ENCODE results near the gene CADM2. TPM values are rescaled to one million over a fixed set of nuclear protein-coding genes. Genes with fewer than 3 reads are reported as not detected.

Gene CADM2
- total and polyA plus RNA-seq, 4 donors = 42.2 to 133 (median 81.1) TPM

DNA sequence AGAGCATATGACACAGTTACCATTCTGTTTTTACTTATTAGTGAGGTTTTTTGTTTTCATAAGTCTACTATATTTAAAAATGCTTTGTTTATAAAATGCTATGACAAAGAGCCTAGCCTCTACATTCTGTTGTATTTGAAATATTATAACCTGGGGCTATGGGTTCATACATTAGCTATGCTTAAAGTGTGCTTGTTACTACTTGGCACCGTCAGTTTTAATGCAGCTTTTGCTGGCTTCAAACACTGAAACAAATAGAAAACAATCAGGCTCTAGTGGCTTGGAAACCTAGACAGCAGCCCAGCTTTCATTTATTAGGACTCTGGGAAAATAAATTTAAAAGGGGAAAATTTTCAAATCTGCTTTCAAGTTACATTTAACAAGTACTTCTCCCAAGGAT is 635.9 kb downstream of the CADM2 start:
- peak in 2 of 6 donors; percentile 18 to 65 for DNase-seq (ENCODE audit: low read depth in 4 of 6, low spot score in 6 of 6)
- Histone ChIP-seq H3K4me1 (ENCODE audit: control insufficient read depth, insufficient read depth, low read length) (no peaks in the 10 kb centered on the region), H3K36me3 (ENCODE audit: control insufficient read depth, insufficient read depth, low read length) (no peaks in the 10 kb centered on the region), H3K4me3 (ENCODE audit: low read depth, low read length) (no peak overlapping the region), H3K27me3 (ENCODE audit: control insufficient read depth, insufficient read depth, low read length) (no peaks in the 10 kb centered on the region), H3K9me3 (ENCODE audit: control insufficient read depth, insufficient read depth, low read length) (no peaks in the 10 kb centered on the region), H3K27ac (ENCODE audit: low read depth, low read length) (no peak overlapping the region)
- no CpG with 5 or more reads among the region's 1 CpG for whole genome bisulfite sequencing (ENCODE audit: insufficient coverage)

DNA sequence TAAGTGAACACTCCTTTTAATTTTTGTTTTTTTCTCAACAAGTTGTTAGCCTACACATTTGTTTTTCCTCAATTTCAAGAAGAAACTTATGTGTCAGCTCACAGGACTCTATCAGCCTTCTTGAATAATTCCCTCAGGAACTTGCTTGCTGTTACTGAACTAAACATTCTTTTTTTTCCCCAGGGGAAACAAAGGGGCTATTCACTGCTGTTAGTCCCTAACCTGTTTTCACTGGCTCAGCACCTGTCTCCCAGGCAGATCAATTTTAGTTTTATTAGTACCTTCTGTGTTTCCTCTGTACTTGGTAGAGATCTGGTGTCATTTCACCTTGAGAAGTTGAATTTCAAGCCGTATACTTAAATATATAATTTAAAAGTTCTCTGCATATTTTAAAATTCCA is 644.6 kb downstream of the CADM2 start:
- H3K9me3 ChIP-seq (ENCODE audit: control insufficient read depth, insufficient read depth, low read length) = no peaks in the 10 kb centered on the region
- H3K27ac ChIP-seq (ENCODE audit: low read depth, low read length) = no peak overlapping the region
- no peaks in the 10 kb centered on the region for H3K36me3 ChIP-seq (ENCODE audit: control insufficient read depth, insufficient read depth, low read length)
- DNase-seq (ENCODE audit: low read depth in 4 of 6, low spot score in 6 of 6) = no peak
- no peaks in the 10 kb centered on the region for H3K4me1 ChIP-seq (ENCODE audit: control insufficient read depth, insufficient read depth, low read length)
- H3K27me3 ChIP-seq (ENCODE audit: control insufficient read depth, insufficient read depth, low read length) = no peaks in the 10 kb centered on the region
- H3K4me3 ChIP-seq (ENCODE audit: low read depth, low read length) = no peak overlapping the region
- no CpG with 5 or more reads among the region's 1 CpG for WGBS (ENCODE audit: insufficient coverage)

DNA sequence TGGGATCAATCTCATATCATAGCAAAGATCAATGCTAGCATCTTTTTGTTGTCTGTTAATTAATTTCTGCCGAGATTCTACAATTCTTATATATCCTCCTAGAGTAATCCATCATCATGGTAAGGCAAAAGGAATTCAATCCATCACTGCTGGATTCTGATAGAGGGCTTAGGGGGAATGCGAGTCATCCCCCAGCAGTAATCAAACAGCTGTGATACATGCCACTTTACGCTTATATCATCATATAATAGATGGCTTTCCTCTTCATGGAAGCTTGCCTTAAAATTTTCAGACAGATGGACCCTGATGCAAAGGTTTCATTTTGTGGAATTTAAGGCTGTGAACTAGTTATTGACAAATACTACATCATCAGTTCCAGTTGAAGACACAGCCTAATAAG is 645.9 kb downstream of the CADM2 start:
- WGBS (ENCODE audit: insufficient coverage) = no CpG with 5 or more reads among the region's 3 CpGs
- Histone ChIP-seq H3K4me3 (ENCODE audit: low read depth, low read length) (no peak overlapping the region), H3K27ac (ENCODE audit: low read depth, low read length) (no peak overlapping the region), H3K4me1 (ENCODE audit: control insufficient read depth, insufficient read depth, low read length) (no peaks in the 10 kb centered on the region), H3K27me3 (ENCODE audit: control insufficient read depth, insufficient read depth, low read length) (no peaks in the 10 kb centered on the region), H3K36me3 (ENCODE audit: control insufficient read depth, insufficient read depth, low read length) (no peaks in the 10 kb centered on the region), H3K9me3 (ENCODE audit: control insufficient read depth, insufficient read depth, low read length) (no peaks in the 10 kb centered on the region)
- DNase-seq (ENCODE audit: low read depth in 4 of 6, low spot score in 6 of 6) = no peak

DNA sequence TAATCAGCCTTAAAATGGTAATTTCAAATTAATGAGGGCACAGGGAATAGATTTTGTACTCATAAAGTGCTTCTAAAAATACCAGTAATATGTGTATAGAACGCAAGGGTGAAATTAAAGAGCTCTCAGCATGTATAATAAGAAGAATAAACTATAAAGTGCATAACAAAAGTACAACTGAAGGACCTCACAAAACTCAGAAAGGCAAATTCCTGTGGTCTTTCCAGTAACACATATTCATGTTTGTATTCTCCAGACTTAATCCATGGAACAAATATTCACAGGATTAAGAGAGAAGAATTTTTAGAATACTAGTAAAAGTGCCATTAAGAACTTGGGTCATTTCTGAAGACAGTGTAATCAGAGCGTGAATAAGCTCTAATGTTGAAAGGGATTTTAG is 646.3 kb downstream of the CADM2 start:
- no peak for DNase-seq (ENCODE audit: low read depth in 4 of 6, low spot score in 6 of 6)
- Histone ChIP-seq H3K36me3 (ENCODE audit: control insufficient read depth, insufficient read depth, low read length) (no peaks in the 10 kb centered on the region), H3K4me1 (ENCODE audit: control insufficient read depth, insufficient read depth, low read length) (no peaks in the 10 kb centered on the region), H3K27ac (ENCODE audit: low read depth, low read length) (no peak overlapping the region), H3K4me3 (ENCODE audit: low read depth, low read length) (no peak overlapping the region), H3K9me3 (ENCODE audit: control insufficient read depth, insufficient read depth, low read length) (no peaks in the 10 kb centered on the region), H3K27me3 (ENCODE audit: control insufficient read depth, insufficient read depth, low read length) (no peaks in the 10 kb centered on the region)
- 100% methylated on average over 1 of the region's 2 CpGs for WGBS (ENCODE audit: insufficient coverage)

DNA sequence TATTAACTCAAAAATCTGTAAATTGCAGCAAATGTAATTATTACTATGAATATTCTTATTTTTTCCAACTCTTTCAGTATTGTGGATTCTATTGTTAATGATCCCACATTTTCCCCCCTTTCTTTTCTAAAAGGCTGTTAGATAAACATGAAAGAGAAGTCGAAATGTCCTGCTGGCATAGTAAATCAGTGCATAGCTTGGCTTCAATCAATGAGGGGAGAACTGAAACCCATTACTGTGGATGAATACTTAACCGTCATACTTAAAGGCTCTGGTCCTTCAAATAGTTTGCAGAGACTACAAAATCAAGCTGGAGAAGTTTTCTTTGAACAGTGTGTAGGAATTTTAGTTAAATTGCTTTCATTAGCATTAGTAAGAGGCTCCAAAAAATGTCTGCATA is 667.9 kb downstream of the CADM2 start:
- Histone ChIP-seq H3K27ac (ENCODE audit: low read depth, low read length) (no peak overlapping the region), H3K4me3 (ENCODE audit: low read depth, low read length) (no peak overlapping the region), H3K4me1 (ENCODE audit: control insufficient read depth, insufficient read depth, low read length) (no peaks in the 10 kb centered on the region), H3K9me3 (ENCODE audit: control insufficient read depth, insufficient read depth, low read length) (no peaks in the 10 kb centered on the region), H3K36me3 (ENCODE audit: control insufficient read depth, insufficient read depth, low read length) (no peaks in the 10 kb centered on the region), H3K27me3 (ENCODE audit: control insufficient read depth, insufficient read depth, low read length) (no peaks in the 10 kb centered on the region)
- no CpG with 5 or more reads among the region's 2 CpGs for WGBS (ENCODE audit: insufficient coverage)
- DNase-seq (ENCODE audit: low read depth in 4 of 6, low spot score in 6 of 6) = no peak

DNA sequence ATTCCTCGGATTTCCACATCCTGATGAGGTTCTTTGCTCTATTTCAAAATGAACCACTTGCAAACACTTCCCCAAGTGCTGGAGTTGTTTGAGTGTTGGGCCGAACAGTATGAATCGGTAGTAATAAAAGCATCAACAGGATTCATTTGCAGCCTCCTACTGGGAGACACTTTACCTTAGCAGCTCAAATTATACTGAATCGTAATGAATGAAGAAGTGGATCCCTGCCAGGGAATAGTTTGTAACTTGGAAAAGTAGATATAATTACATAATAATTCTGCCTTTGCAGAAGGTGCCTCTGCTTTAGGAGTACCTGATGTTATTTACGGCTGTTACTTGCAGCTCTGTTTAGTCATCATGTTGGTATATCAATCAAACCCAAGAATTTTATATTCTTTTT is 669.1 kb downstream of the CADM2 start:
- H3K4me1 ChIP-seq (ENCODE audit: control insufficient read depth, insufficient read depth, low read length) = no peaks in the 10 kb centered on the region
- no CpG with 5 or more reads among the region's 5 CpGs for WGBS (ENCODE audit: insufficient coverage)

DNA sequence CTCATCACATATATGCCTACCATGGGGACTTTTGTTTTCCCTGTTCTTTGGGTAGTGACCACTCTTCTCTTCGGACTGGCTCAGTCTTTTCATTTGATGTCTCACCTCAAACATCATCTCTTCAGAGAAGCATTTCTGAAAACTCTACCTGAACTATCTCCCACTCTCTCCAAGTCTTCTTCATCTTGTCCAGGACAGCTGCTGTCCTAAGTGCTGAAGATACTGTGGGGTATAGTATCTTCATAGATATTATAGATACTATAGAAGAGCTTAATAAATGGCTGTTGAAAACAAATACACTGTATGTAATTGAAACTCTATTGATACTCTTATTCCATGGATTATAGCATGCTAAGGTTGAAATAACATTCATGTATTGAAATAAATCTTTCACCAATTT is 672.3 kb downstream of the CADM2 start:
- no peak for DNase-seq (ENCODE audit: low read depth in 4 of 6, low spot score in 6 of 6)
- 90% methylated on average over 1 of the region's 1 CpG for WGBS (ENCODE audit: insufficient coverage)
- no peak overlapping the region for H3K27ac ChIP-seq (ENCODE audit: low read depth, low read length)

More for the DNA sequence above, 669.1 kb downstream of the CADM2 start:
- Histone ChIP-seq H3K36me3 (ENCODE audit: control insufficient read depth, insufficient read depth, low read length) (no peaks in the 10 kb centered on the region), H3K4me3 (ENCODE audit: low read depth, low read length) (no peak overlapping the region), H3K27me3 (ENCODE audit: control insufficient read depth, insufficient read depth, low read length) (no peaks in the 10 kb centered on the region), H3K27ac (ENCODE audit: low read depth, low read length) (no peak overlapping the region), H3K9me3 (ENCODE audit: control insufficient read depth, insufficient read depth, low read length) (no peaks in the 10 kb centered on the region)
- peak in 4 of 6 donors; percentile 3 to 76 (median 10) for DNase-seq (ENCODE audit: low read depth in 4 of 6, low spot score in 6 of 6)

DNA sequence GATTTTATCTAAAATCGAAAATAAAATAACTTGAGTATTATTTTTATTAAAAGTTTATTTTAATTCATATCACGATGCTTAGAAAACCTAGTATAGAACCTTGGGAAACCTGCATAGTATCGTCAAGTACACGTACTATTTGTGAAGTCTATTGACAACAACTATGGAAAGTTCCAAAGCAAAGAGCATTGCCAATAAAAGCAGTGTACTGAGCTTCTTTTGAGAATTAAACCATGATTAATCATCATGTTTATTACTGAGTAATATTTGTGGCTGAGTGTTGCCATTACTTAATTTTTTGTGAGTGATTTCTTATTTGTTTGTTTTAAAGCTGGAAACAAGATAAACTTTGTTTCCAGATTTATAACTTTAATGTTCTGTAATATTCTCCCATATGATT is 674.1 kb downstream of the CADM2 start:
- no CpG with 5 or more reads among the region's 4 CpGs for WGBS (ENCODE audit: insufficient coverage)
- no peak overlapping the region for H3K27ac ChIP-seq (ENCODE audit: low read depth, low read length)
- no peak overlapping the region for H3K4me3 ChIP-seq (ENCODE audit: low read depth, low read length)

More for the DNA sequence above, 672.3 kb downstream of the CADM2 start:
- Histone ChIP-seq H3K4me1 (ENCODE audit: control insufficient read depth, insufficient read depth, low read length) (no peaks in the 10 kb centered on the region), H3K9me3 (ENCODE audit: control insufficient read depth, insufficient read depth, low read length) (no peaks in the 10 kb centered on the region), H3K36me3 (ENCODE audit: control insufficient read depth, insufficient read depth, low read length) (no peaks in the 10 kb centered on the region), H3K4me3 (ENCODE audit: low read depth, low read length) (no peak overlapping the region), H3K27me3 (ENCODE audit: control insufficient read depth, insufficient read depth, low read length) (no peaks in the 10 kb centered on the region)

DNA sequence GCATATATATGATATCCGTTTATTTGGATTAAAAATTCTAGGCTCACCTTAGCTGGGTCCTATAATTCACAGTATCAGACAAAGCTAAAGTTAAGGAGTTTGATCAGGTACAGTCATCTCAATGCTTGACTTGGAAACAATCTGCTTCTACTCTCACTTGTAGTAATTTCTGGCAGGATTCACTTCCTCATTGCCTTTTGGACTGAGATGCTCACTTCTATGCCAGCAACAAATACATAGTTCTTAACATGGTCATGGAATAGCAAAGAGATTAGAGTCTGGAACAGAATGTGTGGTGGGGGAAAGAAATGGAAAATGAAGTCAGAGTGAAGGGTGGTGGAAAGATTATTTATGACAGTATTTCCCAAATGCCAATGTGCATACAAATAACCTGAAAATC is 693.6 kb downstream of the CADM2 start:
- no peak overlapping the region for H3K4me3 ChIP-seq (ENCODE audit: low read depth, low read length)
- peak in 1 of 6 donors; percentile 41 for DNase-seq (ENCODE audit: low read depth in 4 of 6, low spot score in 6 of 6)
- H3K9me3 ChIP-seq (ENCODE audit: control insufficient read depth, insufficient read depth, low read length) = no peaks in the 10 kb centered on the region
- no peak overlapping the region for H3K27ac ChIP-seq (ENCODE audit: low read depth, low read length)
- no peaks in the 10 kb centered on the region for H3K4me1 ChIP-seq (ENCODE audit: control insufficient read depth, insufficient read depth, low read length)
- no peaks in the 10 kb centered on the region for H3K27me3 ChIP-seq (ENCODE audit: control insufficient read depth, insufficient read depth, low read length)
- no peaks in the 10 kb centered on the region for H3K36me3 ChIP-seq (ENCODE audit: control insufficient read depth, insufficient read depth, low read length)
- no CpG with 5 or more reads among the region's 1 CpG for WGBS (ENCODE audit: insufficient coverage)

More for the DNA sequence above, 674.1 kb downstream of the CADM2 start:
- H3K9me3 ChIP-seq (ENCODE audit: control insufficient read depth, insufficient read depth, low read length) = no peaks in the 10 kb centered on the region
- DNase-seq (ENCODE audit: low read depth in 4 of 6, low spot score in 6 of 6) = no peak
- no peaks in the 10 kb centered on the region for H3K36me3 ChIP-seq (ENCODE audit: control insufficient read depth, insufficient read depth, low read length)
- no peaks in the 10 kb centered on the region for H3K4me1 ChIP-seq (ENCODE audit: control insufficient read depth, insufficient read depth, low read length)
- H3K27me3 ChIP-seq (ENCODE audit: control insufficient read depth, insufficient read depth, low read length) = no peaks in the 10 kb centered on the region

DNA sequence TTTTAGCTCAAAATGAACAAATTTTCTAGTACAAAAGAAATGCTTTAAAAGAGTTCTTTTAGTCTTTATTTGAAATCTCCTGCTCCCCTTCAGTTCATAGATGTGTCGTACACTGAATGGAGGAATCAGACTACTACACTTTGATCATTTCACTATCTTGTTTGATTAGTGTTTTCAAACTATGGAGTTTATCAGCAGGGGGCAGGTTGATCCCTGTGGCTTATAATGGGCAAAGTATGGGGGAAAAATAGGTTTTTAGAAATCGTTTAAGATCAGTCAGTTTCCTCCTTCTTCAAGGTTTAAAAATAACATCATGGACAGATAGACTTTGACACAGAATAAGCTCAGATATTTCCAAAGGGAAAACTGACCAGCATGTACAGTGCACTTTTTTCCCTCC is 701.7 kb downstream of the CADM2 start:
- Histone ChIP-seq H3K27me3 (ENCODE audit: control insufficient read depth, insufficient read depth, low read length) (no peaks in the 10 kb centered on the region), H3K4me1 (ENCODE audit: control insufficient read depth, insufficient read depth, low read length) (no peaks in the 10 kb centered on the region), H3K36me3 (ENCODE audit: control insufficient read depth, insufficient read depth, low read length) (no peaks in the 10 kb centered on the region), H3K4me3 (ENCODE audit: low read depth, low read length) (no peak overlapping the region), H3K27ac (ENCODE audit: low read depth, low read length) (no peak overlapping the region), H3K9me3 (ENCODE audit: control insufficient read depth, insufficient read depth, low read length) (no peaks in the 10 kb centered on the region)
- WGBS (ENCODE audit: insufficient coverage) = no CpG with 5 or more reads among the region's 2 CpGs
- no peak for DNase-seq (ENCODE audit: low read depth in 4 of 6, low spot score in 6 of 6)
